GM12872 (cell line): Measurements from ENCODE around the gene WRAP73.

Experiments used
- CTCF ChIP-seq: IDR thresholded peaks from 3 replicates; pipeline ENCODE4 v1.5.1; 2011; ENCODE audit warnings: low read depth, mild to moderate bottlenecking, low read length, moderate library complexity; ENCODE audit not compliant: insufficient read depth

The WRAP73 gene

GRCh38 chr1:3695326-3696217 lies 45.7 kb upstream of the WRAP73 start:
- TF ChIP-seq CTCF: peak; percentile 78

DNA sequence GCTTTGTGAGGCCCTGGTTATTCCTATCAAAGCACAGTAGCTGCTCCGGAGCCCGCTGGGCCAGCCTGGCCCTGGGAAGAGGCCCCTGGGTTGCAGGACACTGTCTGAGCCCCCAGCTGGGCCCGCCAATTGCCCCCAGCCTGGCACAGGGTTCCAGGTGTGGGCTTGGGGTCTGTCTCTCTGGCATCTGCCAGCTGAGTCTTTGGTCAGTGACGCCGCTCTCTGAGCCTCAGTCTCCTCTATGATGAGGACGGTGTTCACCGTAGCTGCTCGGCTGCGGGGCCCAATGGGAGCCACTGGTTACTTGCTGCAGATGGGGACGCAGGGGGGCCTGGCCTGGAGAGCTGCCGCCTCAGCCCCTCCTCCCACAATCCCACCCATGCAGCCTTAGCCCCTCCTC lies 43.4 kb upstream of the WRAP73 start:
- TF ChIP-seq CTCF: no peak

DNA sequence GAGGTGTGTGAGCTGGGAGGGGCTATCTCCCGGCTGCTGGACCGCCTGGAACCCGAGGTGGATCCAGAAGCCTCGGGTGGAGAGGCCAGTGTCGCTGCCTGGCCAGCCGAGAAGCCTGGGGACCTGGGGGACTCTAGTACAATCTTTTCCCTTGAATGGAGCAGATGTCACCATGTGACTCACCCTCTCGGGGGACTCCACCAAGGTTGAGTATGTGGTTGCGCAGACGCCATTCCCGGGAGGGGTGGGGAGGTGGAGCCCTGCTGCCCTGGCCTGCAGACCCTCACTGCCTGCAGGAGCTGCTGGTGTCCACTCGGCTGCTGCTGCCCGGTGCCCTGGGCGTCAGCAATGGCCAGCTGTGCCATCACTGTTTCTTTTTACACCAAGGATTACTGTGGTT lies 42.7 kb upstream of the WRAP73 start:
- TF ChIP-seq CTCF: no peak

GRCh38 chr1:3691421-3692204 lies 41.7 kb upstream of the WRAP73 start:
- no peak for TF ChIP-seq CTCF

GRCh38 chr1:3690282-3691065 lies 40.6 kb upstream of the WRAP73 start:
- TF ChIP-seq CTCF: no peak

- TF ChIP-seq CTCF: no peak
Observed at GRCh38 chr1:3689138-3689750, 39.3 kb upstream of the WRAP73 start.
